ENCODE measurements around the gene EGLN1.
"Not testable (repeated sequence)": the region's sequence is repeated elsewhere in the genome, so short reads cannot be mapped to it uniquely, and the experiment has no call there.

EGLN1 gene

DNA sequence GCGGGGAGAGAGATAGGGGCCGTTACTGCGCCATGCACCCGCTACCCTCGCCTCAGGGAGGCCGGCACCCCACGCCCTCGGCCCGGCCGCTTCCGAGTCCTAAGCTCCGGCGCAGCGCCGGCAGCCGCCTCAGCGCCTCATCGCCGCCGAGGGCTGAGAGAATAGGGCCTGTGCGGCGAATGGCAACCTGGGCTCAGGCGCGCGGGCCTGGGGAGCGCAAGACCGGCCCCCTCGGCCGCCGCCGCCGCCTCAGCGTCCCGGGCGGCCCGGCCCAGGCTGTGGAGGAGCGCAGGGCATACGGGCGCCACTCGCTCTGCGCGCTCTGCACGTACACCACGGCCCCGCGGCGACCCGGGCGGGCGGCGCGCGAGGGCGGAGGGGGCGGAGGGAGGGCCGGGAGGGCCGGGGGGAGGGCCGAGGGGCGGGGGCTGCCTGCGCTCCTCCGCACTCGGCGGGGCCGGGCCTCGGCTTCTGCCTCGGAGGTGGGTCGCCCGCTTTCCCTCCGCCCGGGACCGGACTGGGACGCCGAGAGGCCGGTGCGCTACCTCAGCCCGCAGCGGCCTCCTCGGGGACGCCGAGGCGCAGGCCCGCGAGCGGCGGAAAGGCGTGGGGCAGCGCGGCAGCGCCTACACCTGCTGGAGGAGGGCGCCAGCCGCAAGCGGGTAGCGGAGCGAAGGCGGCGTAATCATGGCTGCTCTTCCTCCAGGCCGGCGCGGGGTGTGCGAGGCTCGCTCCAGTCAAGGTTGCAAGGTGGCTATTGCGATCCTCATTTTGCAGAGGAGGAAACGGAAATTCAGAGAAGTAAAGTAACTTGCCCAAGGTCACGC is at the start of gene EGLN1:
EGLN1 (minus strand) TSS at position 317 of the 827 bp plus-strand sequence. CDS start 399 bp downstream, outside the sequence.
- DNase-seq = peak; percentile 78

DNA sequence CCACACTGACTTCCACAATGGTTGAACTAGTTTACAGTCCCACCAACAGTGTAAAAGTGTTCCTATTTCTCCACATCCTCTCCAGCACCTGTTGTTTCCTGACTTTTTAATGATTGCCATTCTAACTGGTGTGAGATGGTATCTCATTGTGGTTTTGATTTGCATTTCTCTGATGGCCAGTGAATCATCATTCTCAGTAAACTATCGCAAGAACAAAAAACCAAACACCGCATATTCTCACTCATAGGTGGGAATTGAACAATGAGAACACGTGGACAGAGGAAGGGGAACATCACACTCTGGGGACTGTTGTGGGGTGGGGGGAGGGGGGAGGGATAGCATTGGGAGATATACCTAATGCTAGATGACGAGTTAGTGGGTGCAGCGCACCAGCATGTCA is 49.4 kb upstream of the EGLN1 start:
- not testable (repeated sequence) for DNase-seq

DNA sequence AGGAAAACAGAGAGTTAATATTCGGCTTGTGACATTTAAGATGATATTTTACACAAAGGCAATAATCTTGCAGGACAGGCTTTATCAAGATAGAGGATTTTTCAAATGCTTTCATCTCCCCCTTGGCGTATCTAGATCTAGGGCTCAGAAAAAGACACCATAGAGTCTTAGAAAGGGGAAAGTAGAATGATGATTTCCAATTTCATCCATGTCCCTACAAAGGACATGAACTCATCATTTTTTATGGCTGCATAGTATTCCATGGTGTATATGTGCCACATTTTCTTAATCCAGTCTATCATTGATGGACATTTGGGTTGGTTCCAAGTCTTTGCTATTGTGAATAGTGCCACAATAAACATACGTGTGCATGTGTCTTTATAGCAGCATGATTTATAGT is 48.9 kb upstream of the EGLN1 start:
- not testable (repeated sequence) for DNase-seq

DNA sequence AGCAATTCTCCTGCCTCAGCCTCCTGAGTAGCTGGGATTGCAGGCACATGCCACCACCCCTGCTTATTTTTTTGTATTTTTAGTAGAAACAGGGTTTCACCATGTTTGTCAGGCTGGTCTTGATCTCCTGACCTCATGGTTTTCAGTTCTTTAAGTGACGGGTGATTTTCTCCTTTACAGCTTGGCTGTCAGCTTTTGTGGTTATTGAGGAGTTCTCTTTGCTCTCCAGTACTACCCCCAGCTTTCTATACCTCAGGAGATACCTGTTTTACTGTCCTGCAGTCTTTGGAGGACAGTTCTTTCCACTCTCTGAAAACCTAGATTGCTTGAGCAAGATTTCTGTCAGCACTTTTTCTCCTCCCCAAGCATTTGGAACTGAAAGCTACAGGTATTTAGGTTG is 45.9 kb upstream of the EGLN1 start:
- DNase-seq = no peak

DNA sequence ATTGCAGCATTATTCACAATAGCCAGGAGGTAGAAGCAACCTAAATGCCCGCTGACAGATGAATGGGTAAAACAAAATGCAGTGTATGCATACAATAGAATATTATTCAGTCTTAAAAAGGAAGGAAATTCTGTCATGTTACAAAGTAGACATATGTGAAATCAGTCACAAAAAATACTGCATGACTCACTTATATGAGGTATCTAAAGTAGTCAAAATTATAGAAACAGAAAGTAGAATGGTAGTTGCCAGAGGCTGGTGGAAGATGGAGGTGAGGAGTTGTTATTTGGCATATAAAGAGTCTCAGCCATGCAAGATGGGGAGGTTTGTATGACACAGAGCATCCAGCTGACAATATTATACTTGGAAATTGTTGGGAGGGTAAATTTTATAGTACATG is 43.0 kb upstream of the EGLN1 start:
- DNase-seq = no peak

DNA sequence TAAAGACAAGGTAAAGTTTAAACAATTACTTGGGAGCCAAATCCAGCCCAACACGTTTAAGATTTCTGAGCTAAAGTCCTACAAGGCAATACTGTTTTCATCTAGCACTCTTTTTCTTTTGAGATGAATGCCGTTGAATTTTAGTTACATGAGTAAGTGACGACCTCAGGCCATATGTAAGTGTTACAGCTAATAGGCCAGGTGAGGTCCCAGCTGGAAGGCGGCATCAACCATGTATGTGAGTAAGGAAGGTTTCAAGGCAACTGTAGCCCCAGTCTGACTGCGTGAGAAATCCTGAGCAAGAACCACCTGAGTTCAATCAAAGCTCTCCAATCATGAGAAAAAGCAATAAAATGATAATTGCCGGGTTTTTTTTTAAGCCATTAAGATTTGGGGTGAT is 41.5 kb upstream of the EGLN1 start:
- DNase-seq = no peak

DNA sequence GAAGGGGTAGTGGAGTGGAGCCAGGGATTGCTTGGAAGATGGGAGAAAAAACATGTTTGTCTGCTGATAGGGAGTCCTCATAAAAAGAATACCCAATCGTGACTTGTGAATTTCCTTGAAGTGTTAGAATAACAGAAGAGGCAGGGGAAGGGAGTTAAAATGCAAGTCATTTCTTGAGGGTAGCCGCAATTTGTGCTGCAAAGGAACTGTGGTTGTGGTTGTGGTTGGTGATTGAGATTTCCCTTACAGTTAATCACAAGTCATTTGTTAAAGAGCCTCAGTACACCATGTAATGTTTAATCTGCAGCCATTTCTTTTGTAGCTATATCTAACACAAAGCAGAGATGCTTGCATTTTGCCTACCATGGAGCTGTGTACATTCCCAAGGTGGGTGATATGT is 38.5 kb upstream of the EGLN1 start:
- no peak for DNase-seq

DNA sequence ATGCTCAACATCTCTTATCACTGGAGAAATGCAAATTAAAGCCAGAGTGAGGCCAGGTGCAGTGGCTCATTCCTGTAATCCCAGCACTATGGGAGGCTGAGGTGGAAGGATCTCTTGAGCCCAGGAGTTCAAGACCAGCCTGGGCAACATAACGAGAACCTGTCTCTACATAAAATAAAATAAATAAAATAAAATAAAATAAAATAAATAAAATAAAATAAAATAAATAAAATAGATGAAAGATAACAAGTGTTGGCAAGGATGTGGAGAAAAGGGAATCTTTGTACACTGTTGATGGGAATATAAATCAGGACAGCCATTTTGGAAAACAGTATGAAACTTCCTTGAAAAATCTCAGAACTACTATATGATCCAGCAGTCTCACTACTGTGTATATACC is 37.4 kb upstream of the EGLN1 start:
- DNase-seq = not testable (repeated sequence)

DNA sequence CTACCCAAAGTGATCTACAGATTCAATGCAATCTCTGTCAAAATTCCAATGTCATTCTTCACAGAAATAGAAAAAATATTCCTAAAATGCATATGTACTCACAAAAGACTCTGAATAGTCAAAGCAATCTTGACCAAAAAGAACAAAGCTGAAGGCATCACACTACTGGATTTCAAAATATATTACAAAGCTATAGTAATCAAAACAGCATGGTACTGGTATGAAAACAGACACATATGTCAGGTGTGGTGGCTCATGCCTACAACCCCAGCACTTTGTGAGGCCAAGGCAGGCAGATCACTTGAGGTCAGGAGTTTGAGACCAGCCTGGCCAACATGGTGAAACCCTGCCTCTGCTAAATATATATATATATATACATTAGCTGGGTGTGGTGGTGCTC is 35.9 kb upstream of the EGLN1 start:
- not testable (repeated sequence) for DNase-seq

DNA sequence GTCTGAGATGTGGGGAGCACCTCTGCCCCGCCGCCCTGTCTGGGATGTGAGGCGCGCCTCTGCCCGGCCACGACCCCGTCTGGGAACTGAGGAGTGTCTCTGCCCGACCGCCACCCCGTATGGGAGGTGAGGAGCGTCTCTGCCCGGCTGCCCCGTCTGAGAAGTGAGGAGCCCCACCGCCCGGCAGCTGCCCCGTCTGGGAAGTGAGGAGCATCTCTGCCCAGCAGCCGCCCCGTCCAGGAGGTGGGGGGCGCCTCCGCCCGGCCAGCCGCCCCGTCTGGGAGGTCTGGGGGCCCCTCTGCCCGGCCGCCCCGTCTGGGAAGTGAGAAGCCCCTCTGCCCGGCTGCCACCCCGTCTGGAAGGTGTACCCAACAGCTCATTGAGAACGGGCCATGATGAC is 32.0 kb upstream of the EGLN1 start:
- DNase-seq = not testable (repeated sequence)

DNA sequence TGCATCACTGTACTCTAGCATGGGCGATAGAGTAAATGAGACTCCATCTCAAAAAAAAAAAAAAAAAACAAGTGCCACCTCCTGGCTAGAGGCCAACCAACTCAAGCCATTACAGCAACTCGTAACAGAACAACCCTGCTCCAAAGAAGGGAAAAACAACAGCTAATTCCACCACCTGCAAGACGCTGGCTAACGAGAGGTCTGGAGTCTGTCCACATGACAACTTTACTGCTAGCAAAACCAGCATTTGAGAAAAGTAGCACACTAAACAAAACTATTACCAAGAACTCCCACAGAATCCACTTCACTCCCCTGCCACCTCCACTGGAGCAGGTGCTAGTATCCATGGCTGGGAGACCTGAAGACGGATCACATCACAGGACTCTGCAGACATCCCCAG is 24.1 kb upstream of the EGLN1 start:
- no peak for DNase-seq

DNA sequence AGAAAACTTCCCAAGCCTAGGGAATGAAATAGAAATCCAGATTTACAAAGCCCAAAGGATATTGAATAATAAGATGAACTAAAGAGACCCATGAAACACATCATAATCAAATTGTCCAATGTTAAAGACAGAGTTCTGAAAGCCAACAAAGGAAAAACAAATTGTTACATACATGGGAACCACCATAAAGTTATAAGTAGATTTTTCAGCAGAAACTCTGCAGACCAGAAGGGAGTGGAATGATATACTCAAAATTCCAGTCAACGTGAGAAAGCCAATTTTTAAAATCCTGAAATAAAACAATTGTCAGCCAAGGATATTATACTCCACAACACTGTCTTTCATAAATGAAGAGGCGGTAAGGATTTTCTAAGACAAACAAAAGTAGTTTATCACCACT is 22.0 kb upstream of the EGLN1 start:
- no peak for DNase-seq

DNA sequence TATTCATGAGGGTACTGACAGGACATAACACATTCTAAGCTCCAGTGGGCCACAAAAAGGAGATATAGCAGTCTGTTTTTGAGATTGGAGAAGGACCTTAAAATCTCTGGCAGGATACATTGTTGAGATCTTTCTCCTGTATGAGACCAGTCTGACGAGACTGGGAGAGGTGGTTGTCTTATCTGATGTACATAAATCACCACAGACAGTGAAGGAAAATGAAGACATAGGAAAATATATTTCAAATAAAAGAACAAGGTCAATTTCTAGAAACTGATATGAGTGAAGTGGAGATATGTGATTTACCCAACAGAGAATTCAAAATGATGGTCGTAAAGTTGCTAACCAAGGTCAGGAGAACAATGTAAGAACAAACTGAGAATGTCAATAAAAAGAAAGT is 21.3 kb upstream of the EGLN1 start:
- no peak for DNase-seq

DNA sequence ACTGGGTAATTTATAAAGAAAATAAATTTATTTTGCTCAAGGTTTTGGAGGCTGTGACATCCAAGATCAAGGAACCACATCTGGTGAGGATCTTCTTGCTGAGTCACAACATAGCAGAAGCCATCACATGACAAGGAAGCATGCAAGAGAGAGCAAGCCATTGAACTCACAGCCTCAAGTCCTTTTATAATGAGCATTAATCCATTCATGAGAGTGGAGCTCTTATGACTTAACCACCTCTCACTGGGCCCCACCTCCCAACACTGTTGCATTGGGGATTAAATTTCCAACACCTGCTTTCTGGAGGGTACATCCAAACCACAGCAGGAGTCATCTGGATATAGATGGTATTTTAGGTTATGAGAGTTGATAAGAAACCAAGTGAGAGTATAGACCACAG is 20.6 kb upstream of the EGLN1 start:
- no peak for DNase-seq

DNA sequence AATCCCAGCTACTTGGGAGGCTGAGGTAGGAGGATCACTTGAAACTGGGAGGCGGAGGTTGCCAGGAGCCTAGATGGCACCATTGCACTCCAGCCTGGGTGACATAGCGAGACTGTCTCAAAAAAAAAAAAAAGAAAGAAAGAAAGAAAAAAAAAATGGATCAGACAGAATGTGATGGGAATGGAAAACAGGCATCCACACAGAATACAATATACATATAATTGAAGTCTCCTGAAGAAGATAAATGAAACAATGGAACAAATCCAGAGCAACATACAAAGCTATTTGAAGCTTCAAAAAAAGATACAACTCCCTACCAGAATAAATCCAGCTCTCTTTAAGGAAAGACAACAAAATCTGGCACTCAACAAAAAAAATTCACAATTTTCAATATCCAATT is 10.9 kb upstream of the EGLN1 start:
- no peak for DNase-seq

DNA sequence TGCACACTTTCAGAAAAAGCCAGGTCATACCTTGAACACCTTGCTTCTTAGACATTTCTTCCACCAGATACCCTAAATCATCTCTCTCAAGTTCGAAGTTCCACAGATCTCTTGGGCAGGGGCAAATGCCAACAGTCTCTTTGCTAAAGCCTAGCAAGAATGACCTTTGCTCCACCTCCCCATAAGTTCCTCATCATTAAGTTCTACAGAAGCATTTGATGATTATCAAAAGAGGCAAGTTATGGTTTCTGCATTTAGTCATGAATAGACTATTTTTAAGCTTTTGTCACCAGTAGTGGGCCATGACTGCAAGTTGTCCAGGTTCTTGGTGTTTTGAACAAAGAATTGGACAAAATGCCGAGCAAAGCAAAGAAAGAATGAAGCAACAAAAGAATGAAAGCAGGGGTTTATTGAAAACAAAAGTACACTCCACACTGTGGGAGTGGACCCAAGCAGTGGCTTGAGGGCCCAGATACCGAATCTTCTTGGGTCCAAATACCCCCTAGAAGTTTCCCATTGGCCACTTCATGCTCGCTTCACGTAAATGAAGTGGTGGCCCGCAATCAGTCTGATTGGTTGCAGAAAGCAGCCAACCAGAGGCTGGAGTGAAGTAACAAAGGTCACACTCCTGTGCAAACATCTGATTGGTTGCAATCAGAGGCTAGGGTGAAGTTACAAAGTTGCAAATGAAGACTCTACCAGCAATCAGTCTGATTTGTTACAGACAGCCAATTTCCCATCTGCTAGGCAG is 9.8 kb upstream of the EGLN1 start:
- DNase-seq = no peak

DNA sequence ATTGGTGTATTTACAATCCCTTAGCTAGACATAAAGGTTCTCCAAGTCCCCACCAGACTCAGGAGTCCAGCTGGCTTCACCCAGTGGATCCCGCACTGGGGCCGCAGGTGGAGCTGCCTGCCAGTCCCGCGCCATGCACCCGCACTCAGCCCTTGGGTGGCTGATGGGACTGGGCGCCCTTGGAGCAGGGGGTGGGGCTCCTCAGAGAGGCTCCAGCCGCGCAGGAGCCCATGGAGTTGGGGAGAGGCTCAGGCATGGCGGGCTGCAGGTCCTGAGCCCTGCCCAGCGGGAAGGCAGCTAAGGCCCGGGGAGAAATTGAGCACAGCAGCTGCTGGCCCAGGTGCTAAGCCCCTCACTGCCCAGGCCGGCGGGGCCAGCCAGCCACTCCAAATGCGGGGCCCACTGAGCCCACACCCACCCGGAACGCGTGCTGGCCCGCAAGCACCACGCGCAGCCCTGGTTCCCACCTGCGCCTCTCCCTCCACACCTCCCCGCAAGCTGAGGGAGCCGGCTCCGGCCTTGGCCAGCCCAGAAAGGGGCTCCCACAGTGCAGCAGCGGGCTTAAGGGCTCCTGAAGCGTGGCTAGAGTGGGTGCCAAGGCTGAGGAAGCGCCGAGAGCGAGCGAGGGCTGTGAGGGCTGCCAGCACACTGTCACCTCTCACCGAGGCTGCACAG is 8.7 kb upstream of the EGLN1 start:
- not testable (repeated sequence) for DNase-seq

DNA sequence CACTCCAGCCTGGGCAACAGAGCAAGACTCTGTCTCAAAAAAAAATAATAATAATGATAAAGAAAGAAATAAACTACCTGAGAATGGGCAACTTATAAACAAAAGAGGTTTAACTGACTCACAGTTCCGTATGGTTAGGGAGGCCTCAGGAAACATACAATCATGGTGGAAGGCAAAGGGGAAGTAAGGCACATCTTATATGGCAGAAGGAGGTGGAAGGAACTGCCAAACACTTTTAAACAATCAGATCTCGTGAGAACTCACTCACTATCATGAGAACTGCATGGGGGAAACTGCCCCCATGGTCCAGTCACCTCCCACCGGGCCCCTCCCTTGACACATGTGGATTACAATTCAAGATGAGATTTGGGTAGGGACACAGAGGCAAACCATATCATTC is 6.3 kb upstream of the EGLN1 start:
- DNase-seq = no peak

DNA sequence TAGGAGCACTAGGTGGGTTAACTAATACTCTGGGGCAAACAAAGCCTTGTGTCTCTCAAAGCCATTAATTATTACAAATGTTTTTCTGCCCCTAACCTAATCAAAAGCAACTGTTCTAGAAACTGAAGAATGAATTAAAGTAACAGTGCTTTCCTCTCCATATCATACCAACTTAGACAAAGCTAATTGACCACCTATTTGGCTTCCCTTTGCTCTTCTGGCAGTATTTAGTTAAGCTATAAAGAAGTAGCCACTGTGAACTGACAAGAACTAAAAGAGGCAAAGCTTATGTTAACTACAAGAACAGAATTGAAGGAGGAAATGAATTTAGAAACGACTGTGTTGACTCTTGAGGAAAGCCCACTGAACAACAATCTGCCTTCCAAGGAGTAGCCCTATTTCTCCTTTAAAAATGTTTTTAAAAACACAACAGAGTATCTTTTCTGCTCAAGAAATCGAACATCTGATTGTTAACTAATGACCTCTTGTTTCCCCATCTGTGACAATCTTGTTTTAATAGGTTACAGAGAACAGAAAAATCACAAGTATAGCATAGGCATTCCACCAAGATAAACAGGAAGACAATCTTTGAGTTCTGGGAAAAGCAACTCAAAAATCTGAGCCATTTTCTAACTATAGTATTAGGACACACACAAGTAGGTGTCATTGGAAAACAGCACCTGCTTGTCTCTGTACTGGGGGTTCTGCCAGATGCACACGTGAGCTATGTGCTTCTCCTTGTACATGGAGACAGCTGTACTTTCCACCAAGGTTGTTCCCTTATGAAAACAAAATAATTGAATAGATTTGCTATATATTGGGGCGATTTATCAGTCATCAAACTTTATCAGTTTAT is 3.1 kb upstream of the EGLN1 start:
- no peak for DNase-seq

DNA sequence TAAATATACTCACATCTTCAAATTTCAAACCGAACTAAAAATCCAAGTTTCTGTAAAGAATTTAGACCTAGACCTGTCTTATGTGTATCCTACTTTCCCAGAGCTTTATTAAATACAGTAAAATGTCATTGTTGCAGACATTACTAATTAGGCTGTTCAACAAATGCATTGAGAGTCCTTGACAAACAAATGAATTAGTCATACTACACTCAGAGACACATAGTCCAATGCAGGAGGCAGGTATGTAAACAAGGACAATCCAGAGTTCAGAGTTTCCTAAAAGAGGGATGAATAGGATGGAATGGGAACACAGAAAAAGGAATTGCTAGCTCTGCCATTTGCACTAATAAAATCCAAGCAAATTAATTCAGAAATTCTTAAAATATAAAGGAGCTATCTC is 1.6 kb upstream of the EGLN1 start:
- no peak for DNase-seq

DNA sequence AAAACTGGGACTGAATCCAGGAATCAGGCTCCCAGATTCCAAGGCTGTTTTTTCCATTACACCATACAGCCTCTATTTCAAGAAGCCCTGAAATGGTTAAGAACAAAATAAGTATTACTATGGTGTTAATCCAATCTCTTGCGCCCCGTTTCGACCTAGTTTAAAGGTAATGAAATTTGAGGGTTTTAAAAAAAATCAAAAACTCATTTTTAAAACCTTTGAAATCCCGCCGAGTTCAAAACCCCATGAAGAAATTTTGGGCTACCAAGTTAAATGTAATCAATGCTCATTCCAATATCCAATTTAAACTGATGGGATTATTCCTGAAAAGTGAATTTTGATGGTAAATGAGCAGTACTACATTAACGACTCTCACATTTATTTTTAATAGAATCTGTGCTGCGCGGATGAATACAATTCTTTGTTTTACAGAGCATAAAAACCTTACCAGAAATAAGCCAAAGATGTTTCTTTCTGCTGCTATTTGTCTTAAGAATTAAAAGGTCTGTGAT is 767 bp upstream of the EGLN1 start:
- no peak for DNase-seq

DNA sequence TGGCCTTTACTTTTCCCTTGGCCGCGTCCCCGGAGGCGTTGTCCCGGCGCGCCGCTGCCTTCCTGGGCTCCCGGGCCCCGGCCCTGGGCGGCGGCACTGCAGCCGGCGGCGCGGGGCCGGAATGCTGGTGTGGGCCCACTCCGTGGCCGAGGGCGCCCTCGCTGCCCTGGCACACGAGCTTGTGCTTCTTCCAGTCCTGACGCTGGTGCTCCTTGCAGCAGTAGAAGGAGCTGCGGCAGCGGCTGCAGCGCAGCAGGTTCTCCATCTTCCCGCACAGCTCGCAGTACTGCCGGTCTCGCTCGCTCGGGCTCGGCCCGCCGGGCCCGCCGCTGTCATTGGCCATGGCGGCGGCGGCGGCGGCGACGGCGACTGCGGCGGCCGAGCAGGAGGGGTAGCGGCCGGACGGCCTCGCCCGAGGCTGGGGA is 529 bp downstream of the EGLN1 start:
- peak in 1 of 2 donors; percentile 76 for DNase-seq

Data from hippocampal formation (tissue), 2 donors.